Measurements from ENCODE around the gene UBE2I.

DNA sequence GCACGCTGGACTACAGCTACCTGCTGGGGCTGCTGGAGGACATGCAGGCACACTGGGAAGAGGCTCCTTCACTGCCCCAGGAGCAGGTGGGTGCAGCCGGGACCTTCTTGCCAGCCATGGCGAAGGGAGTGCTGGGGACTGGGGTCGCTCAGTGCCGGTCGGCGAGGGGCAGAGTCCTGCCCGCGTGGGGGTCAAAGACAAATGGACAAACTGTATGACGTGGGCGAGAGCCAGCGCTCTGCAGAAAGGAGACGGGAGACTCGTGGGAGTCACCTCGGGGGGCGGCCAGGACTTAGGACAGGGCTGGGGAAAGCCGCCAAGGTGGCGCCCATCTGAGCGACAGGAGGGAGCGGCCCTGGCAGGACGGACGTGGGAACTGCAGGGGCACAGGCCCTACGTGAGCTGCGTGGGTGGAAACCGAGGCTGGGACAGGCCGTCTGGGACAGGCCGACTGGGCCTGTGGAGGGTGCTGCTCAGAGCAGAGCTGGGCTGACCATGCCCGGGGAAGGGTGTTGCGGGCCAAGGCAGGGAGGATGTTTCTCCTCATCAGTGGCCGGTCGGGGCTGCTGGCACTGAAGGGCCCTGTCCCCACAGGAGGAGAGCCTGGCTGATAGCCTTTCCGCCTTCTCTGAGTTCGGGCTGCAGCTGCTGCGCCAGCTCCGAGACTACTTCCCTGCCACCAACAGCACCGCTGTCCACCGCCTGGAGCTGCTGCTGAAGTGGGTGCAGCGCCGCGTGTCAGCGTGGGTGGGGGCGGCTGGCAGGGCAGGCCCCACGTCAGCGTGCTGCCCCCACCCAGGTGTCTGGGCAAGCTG lies 34.2 kb downstream of the UBE2I start:
- TF ChIP-seq, protein P1, sequence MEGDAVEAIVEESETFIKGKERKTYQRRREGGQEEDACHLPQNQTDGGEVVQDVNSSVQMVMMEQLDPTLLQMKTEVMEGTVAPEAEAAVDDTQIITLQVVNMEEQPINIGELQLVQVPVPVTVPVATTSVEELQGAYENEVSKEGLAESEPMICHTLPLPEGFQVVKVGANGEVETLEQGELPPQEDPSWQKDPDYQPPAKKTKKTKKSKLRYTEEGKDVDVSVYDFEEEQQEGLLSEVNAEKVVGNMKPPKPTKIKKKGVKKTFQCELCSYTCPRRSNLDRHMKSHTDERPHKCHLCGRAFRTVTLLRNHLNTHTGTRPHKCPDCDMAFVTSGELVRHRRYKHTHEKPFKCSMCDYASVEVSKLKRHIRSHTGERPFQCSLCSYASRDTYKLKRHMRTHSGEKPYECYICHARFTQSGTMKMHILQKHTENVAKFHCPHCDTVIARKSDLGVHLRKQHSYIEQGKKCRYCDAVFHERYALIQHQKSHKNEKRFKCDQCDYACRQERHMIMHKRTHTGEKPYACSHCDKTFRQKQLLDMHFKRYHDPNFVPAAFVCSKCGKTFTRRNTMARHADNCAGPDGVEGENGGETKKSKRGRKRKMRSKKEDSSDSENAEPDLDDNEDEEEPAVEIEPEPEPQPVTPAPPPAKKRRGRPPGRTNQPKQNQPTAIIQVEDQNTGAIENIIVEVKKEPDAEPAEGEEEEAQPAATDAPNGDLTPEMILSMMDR (IDR thresholded peaks at IDR 0.05): no peak; the same call in 1 of the 2 replicates
- no peak for TF ChIP-seq ZFX (IDR thresholded peaks at IDR 0.05; ENCODE audit: borderline replicate concordance)
